Measurements from ENCODE around the gene ASPSCR1.

ASPSCR1 gene

GRCh38 chr17:82059272-82060000 is 82.0 kb downstream of the ASPSCR1 start:
- DNase-seq, result no peak

- DNase-seq, result no peak
Measured at GRCh38 chr17:82060001-82060380, 82.6 kb downstream of the ASPSCR1 start.

- no peak for DNase-seq
Measured at GRCh38 chr17:82060614-82061013, 83.2 kb downstream of the ASPSCR1 start.

- DNase-seq, result no peak
Measured at GRCh38 chr17:82061047-82061925, 83.9 kb downstream of the ASPSCR1 start.

- no peak for DNase-seq
Measured at GRCh38 chr17:82062076-82062983, 84.9 kb downstream of the ASPSCR1 start.

- DNase-seq, result no peak
Measured at GRCh38 chr17:82062984-82063368, 85.5 kb downstream of the ASPSCR1 start.

- no peak for DNase-seq
Measured at GRCh38 chr17:82063424-82064415, 86.3 kb downstream of the ASPSCR1 start.

GRCh38 chr17:82064433-82065192 is 87.2 kb downstream of the ASPSCR1 start:
- peak; percentile 39 for DNase-seq

- no peak for DNase-seq
Measured at GRCh38 chr17:82065193-82065637, 87.8 kb downstream of the ASPSCR1 start.

- peak; percentile 10 for DNase-seq
Measured at GRCh38 chr17:82065638-82066303, 88.3 kb downstream of the ASPSCR1 start, which contains the start of gene DUS1L. Gene DUS1L, minus strand, starts transcription at chr17:82065804. Its CDS starts 745 bp downstream, at chr17:82065059.

Data from NCI-H510A treated with DMSO at 0.1 percent for 48 hours (cell line).